ENCODE measurements around the gene DENND5B. TPM values are rescaled to one million over a fixed set of nuclear protein-coding genes. Genes with fewer than 3 reads are reported as not detected.

The DENND5B gene
- total RNA-seq, 1 donor from 2014 or later: 17.5 TPM

DNA sequence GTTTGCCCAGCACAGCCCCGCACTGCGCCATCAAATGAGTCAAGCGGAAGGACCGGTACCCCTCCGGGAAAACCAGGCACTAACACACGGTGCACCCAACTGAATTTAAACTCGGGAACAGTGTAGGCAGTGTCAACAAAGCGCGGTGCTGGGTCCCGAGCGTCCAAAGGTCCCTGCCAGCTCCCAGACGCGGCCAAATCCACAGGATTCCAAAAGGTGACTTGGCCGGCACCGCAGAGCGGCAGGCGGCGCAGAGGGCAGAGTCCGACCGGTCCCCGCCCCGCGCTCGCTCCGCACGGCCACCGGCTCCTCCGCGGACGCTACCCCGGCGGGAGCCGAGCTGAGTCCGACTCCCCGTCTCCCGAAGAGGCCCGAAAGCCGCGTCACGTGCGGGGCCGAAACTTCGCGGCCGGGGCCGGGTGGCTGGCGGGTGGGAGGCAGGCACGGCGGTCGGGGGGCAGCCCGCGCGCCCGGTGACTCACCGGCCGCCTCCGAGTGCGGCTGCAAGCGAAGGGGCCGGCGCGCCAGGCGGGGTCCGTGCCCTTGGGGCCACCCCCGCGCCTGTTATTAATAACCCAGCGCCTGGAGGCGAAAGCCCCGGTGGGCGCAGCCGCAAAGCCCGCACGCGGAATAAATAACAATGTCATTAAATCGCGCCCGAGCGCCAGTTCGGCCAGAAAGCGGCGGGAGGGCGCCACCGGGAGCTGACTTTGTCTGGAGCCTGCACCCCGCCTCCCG lies 863 bp downstream of the DENND5B start:
- H3K9me3 Mint-ChIP-seq: peaks cover 8% of the 10 kb centered on the region
- TF ChIP-seq, protein P1, sequence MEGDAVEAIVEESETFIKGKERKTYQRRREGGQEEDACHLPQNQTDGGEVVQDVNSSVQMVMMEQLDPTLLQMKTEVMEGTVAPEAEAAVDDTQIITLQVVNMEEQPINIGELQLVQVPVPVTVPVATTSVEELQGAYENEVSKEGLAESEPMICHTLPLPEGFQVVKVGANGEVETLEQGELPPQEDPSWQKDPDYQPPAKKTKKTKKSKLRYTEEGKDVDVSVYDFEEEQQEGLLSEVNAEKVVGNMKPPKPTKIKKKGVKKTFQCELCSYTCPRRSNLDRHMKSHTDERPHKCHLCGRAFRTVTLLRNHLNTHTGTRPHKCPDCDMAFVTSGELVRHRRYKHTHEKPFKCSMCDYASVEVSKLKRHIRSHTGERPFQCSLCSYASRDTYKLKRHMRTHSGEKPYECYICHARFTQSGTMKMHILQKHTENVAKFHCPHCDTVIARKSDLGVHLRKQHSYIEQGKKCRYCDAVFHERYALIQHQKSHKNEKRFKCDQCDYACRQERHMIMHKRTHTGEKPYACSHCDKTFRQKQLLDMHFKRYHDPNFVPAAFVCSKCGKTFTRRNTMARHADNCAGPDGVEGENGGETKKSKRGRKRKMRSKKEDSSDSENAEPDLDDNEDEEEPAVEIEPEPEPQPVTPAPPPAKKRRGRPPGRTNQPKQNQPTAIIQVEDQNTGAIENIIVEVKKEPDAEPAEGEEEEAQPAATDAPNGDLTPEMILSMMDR (conservative IDR thresholded peaks at IDR 0.05): no peak
- H3K27me3 Mint-ChIP-seq: peaks cover 45% of the 10 kb centered on the region
- H3K36me3 Mint-ChIP-seq: peaks cover 23% of the 10 kb centered on the region
- DNase-seq (ENCODE audit: extremely low spot score, unreplicated experiment): peak; percentile 81
- peak overlapping the region; percentile 89 for H3K27ac Mint-ChIP-seq
- peaks cover 5% of the 10 kb centered on the region for H3K4me1 Mint-ChIP-seq (ENCODE audit: unreplicated experiment)
- H3K4me3 Mint-ChIP-seq: peak overlapping the region; percentile 91

DNA sequence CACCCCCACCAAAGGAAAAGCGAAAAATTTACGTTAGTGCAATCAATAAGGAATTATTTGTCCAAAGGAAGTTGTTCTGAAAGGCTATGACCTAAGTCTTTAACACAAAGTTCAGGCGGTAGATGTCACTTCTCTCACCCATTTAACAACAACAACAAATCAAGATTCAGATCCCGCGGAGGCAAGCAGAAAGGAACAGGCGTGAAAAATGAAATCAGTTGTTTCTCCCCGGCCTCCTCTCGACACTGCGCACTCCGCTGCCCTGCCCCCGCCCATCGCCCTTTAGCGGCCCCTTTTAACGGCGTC lies 1.4 kb downstream of the DENND5B start:
- TF ChIP-seq, protein P1 (conservative IDR thresholded peaks at IDR 0.05): no peak
- H3K27ac Mint-ChIP-seq: peak overlapping the region; percentile 89
- H3K4me1 Mint-ChIP-seq (ENCODE audit: unreplicated experiment): peaks cover 5% of the 10 kb centered on the region
- no peak for DNase-seq (ENCODE audit: extremely low spot score, unreplicated experiment)
- H3K36me3 Mint-ChIP-seq: peaks cover 24% of the 10 kb centered on the region
- peak overlapping the region; percentile 91 for H3K4me3 Mint-ChIP-seq
- peaks cover 48% of the 10 kb centered on the region for H3K27me3 Mint-ChIP-seq
- peaks cover 8% of the 10 kb centered on the region for H3K9me3 Mint-ChIP-seq

DNA sequence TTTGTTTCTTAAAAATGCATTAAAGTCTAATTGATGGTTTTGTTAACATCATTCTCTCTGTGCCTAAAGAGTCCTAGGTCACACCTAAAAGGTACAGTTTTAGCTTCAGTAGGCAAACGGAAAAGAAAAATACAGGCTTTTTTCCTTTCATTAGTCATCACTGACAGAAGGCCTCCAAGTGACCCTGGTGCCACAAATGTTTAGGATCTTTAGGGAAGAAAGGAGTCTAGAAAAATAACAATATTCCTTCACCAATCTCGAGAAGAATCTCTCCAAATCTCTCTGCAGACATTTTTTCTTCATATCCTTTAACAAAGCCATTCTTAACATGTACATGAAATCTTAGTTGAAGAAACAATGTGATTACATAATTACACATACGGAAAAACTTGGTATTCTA lies 2.0 kb downstream of the DENND5B start:
- H3K27me3 Mint-ChIP-seq: peaks cover 51% of the 10 kb centered on the region
- H3K4me1 Mint-ChIP-seq (ENCODE audit: unreplicated experiment): peaks cover 5% of the 10 kb centered on the region
- H3K27ac Mint-ChIP-seq: peak overlapping the region; percentile 89
- peaks cover 8% of the 10 kb centered on the region for H3K9me3 Mint-ChIP-seq
- TF ChIP-seq, protein P1 (conservative IDR thresholded peaks at IDR 0.05): no peak
- peak overlapping the region; percentile 91 for H3K4me3 Mint-ChIP-seq
- DNase-seq (ENCODE audit: extremely low spot score, unreplicated experiment): no peak
- H3K36me3 Mint-ChIP-seq: peaks cover 27% of the 10 kb centered on the region

DNA sequence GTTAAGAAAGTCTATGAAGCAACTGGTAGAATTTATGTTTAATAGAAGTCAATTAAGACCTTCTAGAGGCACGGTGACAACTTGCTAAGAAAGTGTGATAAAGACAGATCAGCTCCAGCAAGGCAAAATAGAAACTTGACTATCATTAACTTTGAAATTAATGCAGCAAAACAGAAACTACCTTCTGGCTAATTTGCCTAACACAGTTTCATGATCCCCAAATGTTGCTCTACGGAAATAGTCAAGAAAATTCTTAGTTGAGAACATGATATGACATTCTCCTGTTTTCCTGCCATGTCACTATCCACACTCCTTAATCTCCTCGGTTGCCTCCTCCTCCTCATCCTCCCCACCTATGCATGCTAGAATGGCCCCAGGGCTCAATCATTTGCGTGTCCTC lies 4.2 kb downstream of the DENND5B start:
- peaks cover 8% of the 10 kb centered on the region for H3K9me3 Mint-ChIP-seq
- H3K27me3 Mint-ChIP-seq: peaks cover 57% of the 10 kb centered on the region
- peak overlapping the region; percentile 6 for H3K4me3 Mint-ChIP-seq
- DNase-seq (ENCODE audit: extremely low spot score, unreplicated experiment): no peak
- H3K27ac Mint-ChIP-seq: no peak overlapping the region
- TF ChIP-seq, protein P1 (conservative IDR thresholded peaks at IDR 0.05): no peak
- H3K4me1 Mint-ChIP-seq (ENCODE audit: unreplicated experiment): peaks cover 5% of the 10 kb centered on the region
- peaks cover 38% of the 10 kb centered on the region for H3K36me3 Mint-ChIP-seq

DNA sequence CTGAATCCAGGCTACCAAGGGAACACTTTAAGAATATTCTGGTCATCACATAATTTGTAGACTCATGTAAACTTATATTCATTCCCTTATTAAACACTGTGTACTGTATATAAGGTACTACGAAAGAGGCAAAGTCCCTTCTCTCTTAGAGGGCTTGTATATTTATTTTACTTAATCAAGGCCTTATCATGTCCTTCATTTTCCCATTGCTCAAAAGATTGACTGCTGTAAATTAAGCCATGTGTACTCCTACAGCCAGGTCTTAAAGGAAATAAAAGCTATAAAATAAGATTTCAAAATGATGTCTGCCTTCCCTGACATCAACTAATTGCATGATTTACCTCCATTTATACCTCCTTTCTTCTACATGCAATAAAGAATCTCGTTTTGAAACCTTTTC lies 5.0 kb downstream of the DENND5B start:
- Mint-ChIP-seq H3K4me3 (no peak overlapping the region), H3K9me3 (peaks cover 8% of the 10 kb centered on the region), H3K4me1 (ENCODE audit: unreplicated experiment) (peaks cover 5% of the 10 kb centered on the region), H3K36me3 (peaks cover 37% of the 10 kb centered on the region), H3K27ac (no peak overlapping the region), H3K27me3 (peaks cover 53% of the 10 kb centered on the region)
- no peak for DNase-seq (ENCODE audit: extremely low spot score, unreplicated experiment)
- TF ChIP-seq, protein P1 (conservative IDR thresholded peaks at IDR 0.05): no peak
